HCT116 (cell line): ENCODE data around the gene SLK. TPM values are rescaled to one million over a fixed set of nuclear protein-coding genes. Genes with fewer than 3 reads are reported as not detected.

Experiments used
- ATAC-seq: fragments of 200-7000 bp; cut with Tn5 transposase; 2 replicates; pipeline ENCODE4 v1.9.1; 2020; ENCODE audit warnings: mild to moderate bottlenecking, moderate library complexity
- BruUV-seq: library from RNA; stranded (reverse); fragments of 400-500 nt; replicated peaks from 2 replicates; lab custom pipeline; 2021; lab: Mats Ljungman, UMichigan
- CTCF ChIA-PET: fragments of 300-600 bp; sonication (Branson Sonifier 250); formaldehyde crosslinking; loops from one replicate; lab custom pipeline; 2021; ENCODE audit warnings: antibody characterized with exemption; lab: Charles Lee
- POLR2A ChIA-PET: fragments of 300-600, 350-600 bp; sonication (Branson Sonifier 250); formaldehyde crosslinking; loops from one replicate; lab custom pipeline; 2021; ENCODE audit warnings: antibody characterized with exemption; lab: Charles Lee
- RAD21 ChIA-PET, 2 experiments: fragments of 300-600 bp; sonication (Branson Sonifier 250); formaldehyde crosslinking; loops; one replicate each; lab custom pipeline; 2023; ENCODE audit warnings: low total read pairs in 2 of 2; ENCODE audit not compliant: uncharacterized antibody in 2 of 2, unreplicated experiment in 2 of 2, low non-redundant PET in 1 of 2; lab: Charles Lee
- DNase-seq: peaks from one replicate; pipeline ENCODE4 v3.0.0-alpha.2; 2010; ENCODE audit warnings: low read depth, low spot score
- H2AFZ ChIP-seq: fragments of 200-600 bp; shearing (Covaris generic), sonication (generic); 2 replicates; pipeline ENCODE4 v1.6.1; 2017; ENCODE audit warnings: low read depth, mixed run types, mixed read lengths, antibody characterized with exemption, low read length; ENCODE audit not compliant: poor library complexity, severe bottlenecking
- H3K27ac ChIP-seq: 2 replicates; pipeline ENCODE4 v1.5.1; 2012; ENCODE audit warnings: low read depth, low read length
- H3K27me3 ChIP-seq: fragments of 200-600 bp; sonication (generic); 2 replicates; pipeline ENCODE4 v1.6.1; 2016; ENCODE audit warnings: mixed run types, low read length, mixed read lengths; ENCODE audit not compliant: insufficient read depth
- H3K36me3 ChIP-seq, 2 experiments: fragments of 200-500 bp in 1 of 2; fragments of 200-600 bp in 1 of 2; sonication (Bioruptor generic) in 1 of 2; sonication (generic) in 1 of 2; 2 replicates each; pipeline versions ENCODE4 v1.5.1 to v1.6.1; 2014 to 2016; ENCODE audit warnings: low read length in 2 of 2, inconsistent platforms in 1 of 2, mixed read lengths in 1 of 2, mixed run types in 1 of 2; ENCODE audit not compliant: insufficient read depth in 2 of 2, control insufficient read depth in 1 of 2
- H3K4me1 ChIP-seq, 2 experiments: fragments of 200-600 bp in 1 of 2; sonication (generic) in 1 of 2; 2 replicates each; pipeline versions ENCODE4 v1.5.1 to v1.6.1; 2012 to 2017; ENCODE audit warnings: low read length in 2 of 2, inconsistent platforms in 1 of 2, mild to moderate bottlenecking in 1 of 2, mixed read lengths in 1 of 2, mixed run types in 1 of 2, moderate library complexity in 1 of 2; ENCODE audit not compliant: insufficient read depth in 2 of 2, control insufficient read depth in 1 of 2
- H3K4me2 ChIP-seq: fragments of 200-600 bp; sonication (generic); 2 replicates; pipeline ENCODE4 v1.6.1; 2017; ENCODE audit warnings: mixed run types, low read length, mixed read lengths
- H3K4me3 ChIP-seq, 2 experiments: fragments of 200-600 bp in 1 of 2; sonication (generic) in 1 of 2; replicated peaks in 1 of 2; 2 replicates each; pipeline ENCODE4 v1.5.1; 2011 to 2016; ENCODE audit warnings: low read length in 2 of 2, control low read depth in 1 of 2, low read depth in 1 of 2, mild to moderate bottlenecking in 1 of 2, mixed read lengths in 1 of 2, mixed run types in 1 of 2
- H3K79me2 ChIP-seq: fragments of 200-600 bp; sonication (generic); 2 replicates; pipeline ENCODE4 v1.6.1; 2017; ENCODE audit warnings: mild to moderate bottlenecking, mixed run types, low read length, moderate library complexity, mixed read lengths; ENCODE audit not compliant: insufficient read depth
- H3K9ac ChIP-seq: fragments of 200-600 bp; sonication (generic); 2 replicates; pipeline ENCODE4 v1.6.1; 2016; ENCODE audit warnings: low read length, mixed read lengths
- H3K9me2 ChIP-seq: fragments of 200-600 bp; sonication (generic), shearing (Covaris generic); 2 replicates; pipeline ENCODE4 v1.6.1; 2017; ENCODE audit warnings: mixed run types, mild to moderate bottlenecking, moderate library complexity; ENCODE audit not compliant: insufficient read depth
- H3K9me3 ChIP-seq, 2 experiments: fragments of 200-500 bp in 1 of 2; fragments of 200-600 bp in 1 of 2; sonication (Bioruptor generic) in 1 of 2; sonication (generic) in 1 of 2; 2 replicates each; pipeline ENCODE4 v1.6.1; 2014 to 2017; ENCODE audit warnings: low read length in 2 of 2, mixed read lengths in 2 of 2, inconsistent platforms in 1 of 2, low read depth in 1 of 2, mild to moderate bottlenecking in 1 of 2, mixed run types in 1 of 2, moderate library complexity in 1 of 2; ENCODE audit not compliant: control insufficient read depth in 1 of 2, insufficient read depth in 1 of 2
- H4K20me1 ChIP-seq: fragments of 200-600 bp; sonication (generic), shearing (Covaris generic); 2 replicates; pipeline ENCODE4 v1.6.1; 2017; ENCODE audit warnings: mixed run types, mild to moderate bottlenecking, moderate library complexity; ENCODE audit not compliant: insufficient read depth
- CBX3 ChIP-seq: IDR thresholded peaks from 2 replicates; pipeline ENCODE4 v1.6.1; 2012; ENCODE audit warnings: low read depth
- CEBPB ChIP-seq: IDR thresholded peaks from 2 replicates; pipeline ENCODE4 v1.6.1; 2012; ENCODE audit warnings: low read depth
- CTCF ChIP-seq, 3 experiments: fragments of 200-600 bp in 1 of 3; sonication (generic) in 1 of 3; IDR thresholded peaks in 2 of 3; conservative IDR thresholded peaks in 1 of 3; 2 replicates each; pipeline ENCODE4 v1.5.1; 2012 to 2017; ENCODE audit warnings: low read depth in 2 of 3, low read length in 2 of 3, antibody characterized with exemption in 1 of 3, borderline replicate concordance in 1 of 3, control low read depth in 1 of 3, mild to moderate bottlenecking in 1 of 3, mixed read lengths in 1 of 3, mixed run types in 1 of 3, moderate library complexity in 1 of 3; ENCODE audit not compliant: insufficient read depth in 1 of 3
- EGR1 ChIP-seq: IDR thresholded peaks from 2 replicates; pipeline ENCODE4 v1.6.1; 2012; ENCODE audit warnings: low read depth
- FOSL1 ChIP-seq: IDR thresholded peaks from 2 replicates; pipeline ENCODE4 v1.6.1; 2012; ENCODE audit warnings: low read depth
- POLR2A ChIP-seq: IDR thresholded peaks from 2 replicates; pipeline ENCODE4 v1.7.0; 2011; ENCODE audit warnings: borderline replicate concordance; ENCODE audit not compliant: insufficient read depth, insufficient read length; ENCODE audit errors: extremely low read depth
- REST ChIP-seq: IDR thresholded peaks from 2 replicates; pipeline ENCODE4 v1.6.1; 2012; ENCODE audit warnings: low read depth
- SRF ChIP-seq: IDR thresholded peaks from 2 replicates; pipeline ENCODE4 v1.6.1; 2012; ENCODE audit warnings: low read depth
- YY1 ChIP-seq: IDR thresholded peaks from 2 replicates; pipeline ENCODE4 v1.6.1; 2011; ENCODE audit warnings: low read length, low read depth, moderate library complexity, mild to moderate bottlenecking; ENCODE audit not compliant: insufficient replicate concordance; ENCODE audit errors: extremely low read depth
- ZBTB33 ChIP-seq: IDR thresholded peaks from 2 replicates; pipeline ENCODE4 v1.6.1; 2011; ENCODE audit warnings: mild to moderate bottlenecking, low read length, moderate library complexity; ENCODE audit not compliant: insufficient replicate concordance; ENCODE audit errors: extremely low read depth
- ZFX ChIP-seq: fragments of 450-650 bp; IDR thresholded peaks from 2 replicates; pipeline ENCODE4 v1.6.1; 2017
- ZNF274 ChIP-seq: fragments of 200-500 bp; sonication (Bioruptor generic); IDR thresholded peaks from 2 replicates; pipeline ENCODE4 v1.6.1; 2014; ENCODE audit warnings: mild to moderate bottlenecking, low read depth, low read length, inconsistent platforms
- intact Hi-C: fragments of 100-400 bp; cut with micrococcal nuclease; formaldehyde crosslinking; loops from 2 replicates; pipeline ENCODE4 v1.10.0; 2022
- total RNA-seq: library from RNA; stranded (reverse); gene quantifications from one replicate; pipeline ENCODE4 v1.2.1, GENCODE V29; 2021; ENCODE audit not compliant: unreplicated experiment

The SLK gene
- total RNA-seq, 1 experiment from 2014 or later = 44.2 TPM

GRCh38 chr10:103921750-103922195 is 45.2 kb upstream of the SLK start:
- DNase-seq = peak; percentile 44
- H3K27ac ChIP-seq = no peak overlapping the region
- peaks cover 8% of the 10 kb centered on the region for H3K79me2 ChIP-seq
- no peak overlapping the region for H3K4me3 ChIP-seq
- no TSS peak for BruUV-seq
- ChIA-PET POLR2A (interaction anchor here (1.2 kb wide), 1 partner anchor 8 kb away, joined by 3 read pairs; no protein-coding TSS in a partner anchor), RAD21 (interaction anchor here in 1 of 2 experiments (0.6 kb wide), 1 partner anchor 369 kb away, joined by 3 read pairs; no protein-coding TSS in a partner anchor), CTCF (interaction anchor here (0.5 to 0.9 kb wide), 4 partner anchors 32 to 412 kb away, joined by 3 to 4 read pairs (median 3); no protein-coding TSS in a partner anchor)
- H4K20me1 ChIP-seq = no peaks in the 10 kb centered on the region
- H3K4me2 ChIP-seq = peak overlapping the region; percentile 37
- no peak for ATAC-seq
- H3K9me3 ChIP-seq = no peaks in the 10 kb centered on the region
- peaks cover 14 to 46% of the 10 kb centered on the region in 2 experiments for H3K4me1 ChIP-seq
- TF ChIP-seq CTCF (IDR thresholded peaks at IDR 0.05 in 2 of 3, conservative IDR thresholded peaks at IDR 0.05 in 1 of 3; ENCODE audit: borderline replicate concordance in 1 of 3, insufficient read depth in 1 of 3, low read depth in 2 of 3, low read length in 2 of 3) = peak in 2 of 3 experiments; percentile 6 to 24; a peak in 1 of 6 replicates
- TF ChIP-seq CEBPB = no peak
- no peak overlapping the region for H3K9ac ChIP-seq
- peak overlapping the region; percentile 35 for H2AFZ ChIP-seq
- H3K36me3 ChIP-seq = no peaks in the 10 kb centered on the region
- H3K27me3 ChIP-seq = no peaks in the 10 kb centered on the region
- H3K9me2 ChIP-seq = no peaks in the 10 kb centered on the region
- intact Hi-C loops = loop anchor here (5.0 kb wide), 1 partner anchor 46 kb away; the partner anchor contains the start of gene SLK

- H3K9me2 ChIP-seq = no peaks in the 10 kb centered on the region
- ATAC-seq = no peak
- H3K9ac ChIP-seq = no peak overlapping the region
- no peaks in the 10 kb centered on the region for H3K27me3 ChIP-seq
- TF ChIP-seq REST = no peak
- TF ChIP-seq ZFX = no peak
- TF ChIP-seq SRF = no peak
- no peak for TF ChIP-seq ZNF274
- no peak for TF ChIP-seq EGR1
- TF ChIP-seq YY1 = no peak
- TF ChIP-seq POLR2A = no peak
- TF ChIP-seq FOSL1 = no peak
- TF ChIP-seq CBX3 = no peak
- TF ChIP-seq ZBTB33 = no peak
- no peak for DNase-seq
- H3K79me2 ChIP-seq = no peaks in the 10 kb centered on the region; the same call in 1 of the 2 replicates
- no TSS peak for BruUV-seq
- H3K36me3 ChIP-seq = no peaks in the 10 kb centered on the region
- ChIA-PET POLR2A (no interaction called here), CTCF (interaction anchor here (0.5 kb wide), 1 partner anchor 43 kb away, joined by 3 read pairs; no protein-coding TSS in a partner anchor), RAD21 (no interaction called here)
- no peak overlapping the region for H3K4me3 ChIP-seq
- H4K20me1 ChIP-seq = no peaks in the 10 kb centered on the region
- no peak overlapping the region for H3K4me2 ChIP-seq
- intact Hi-C loops = loop anchor here (5.0 kb wide), 1 partner anchor 45 kb away; the partner anchor contains the start of gene SLK
- H3K27ac ChIP-seq = no peak overlapping the region
- H2AFZ ChIP-seq = no peak overlapping the region
- H3K9me3 ChIP-seq = no peaks in the 10 kb centered on the region
- peaks cover 12 to 38% of the 10 kb centered on the region in 2 experiments for H3K4me1 ChIP-seq
Observed at GRCh38 chr10:103922659-103923058, 44.3 kb upstream of the SLK start.
